DMS53 (cell line): ENCODE measurements around the gene ADAMTS17.

Experiments
- DNase-seq: peaks from one replicate; lab custom pipeline; 2025; lab: John Stamatoyannopoulos, UW

ADAMTS17 gene

GRCh38 chr15:100221471-100222348, 120.1 kb downstream of the ADAMTS17 start:
- no peak for DNase-seq

GRCh38 chr15:100220058-100220768, 121.6 kb downstream of the ADAMTS17 start:
- DNase-seq: no peak

DNA sequence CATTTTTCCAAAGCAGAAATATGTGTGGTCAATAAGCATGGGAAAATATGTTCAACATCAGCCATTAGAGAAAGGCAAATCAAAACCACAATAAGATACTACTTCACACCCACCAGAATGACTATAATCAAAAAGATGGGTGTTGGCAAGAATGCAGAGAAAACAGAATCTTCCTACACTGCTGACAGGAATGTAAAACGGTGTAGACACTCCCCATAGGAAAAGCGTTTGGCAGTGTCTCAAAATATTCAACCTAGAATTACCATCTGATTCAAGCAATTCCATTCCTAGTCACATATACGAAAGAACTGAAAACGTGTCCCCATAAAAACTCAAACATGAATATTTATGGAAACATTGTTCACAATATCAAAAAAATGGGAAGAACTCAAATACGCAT, 123.3 kb downstream of the ADAMTS17 start:
- DNase-seq: no peak

- no peak for DNase-seq
These were observed 125.6 kb downstream of the ADAMTS17 start for GRCh38 chr15:100216182-100216581.

- DNase-seq: no peak
These were observed 126.0 kb downstream of the ADAMTS17 start for GRCh38 chr15:100215843-100216169.

DNA sequence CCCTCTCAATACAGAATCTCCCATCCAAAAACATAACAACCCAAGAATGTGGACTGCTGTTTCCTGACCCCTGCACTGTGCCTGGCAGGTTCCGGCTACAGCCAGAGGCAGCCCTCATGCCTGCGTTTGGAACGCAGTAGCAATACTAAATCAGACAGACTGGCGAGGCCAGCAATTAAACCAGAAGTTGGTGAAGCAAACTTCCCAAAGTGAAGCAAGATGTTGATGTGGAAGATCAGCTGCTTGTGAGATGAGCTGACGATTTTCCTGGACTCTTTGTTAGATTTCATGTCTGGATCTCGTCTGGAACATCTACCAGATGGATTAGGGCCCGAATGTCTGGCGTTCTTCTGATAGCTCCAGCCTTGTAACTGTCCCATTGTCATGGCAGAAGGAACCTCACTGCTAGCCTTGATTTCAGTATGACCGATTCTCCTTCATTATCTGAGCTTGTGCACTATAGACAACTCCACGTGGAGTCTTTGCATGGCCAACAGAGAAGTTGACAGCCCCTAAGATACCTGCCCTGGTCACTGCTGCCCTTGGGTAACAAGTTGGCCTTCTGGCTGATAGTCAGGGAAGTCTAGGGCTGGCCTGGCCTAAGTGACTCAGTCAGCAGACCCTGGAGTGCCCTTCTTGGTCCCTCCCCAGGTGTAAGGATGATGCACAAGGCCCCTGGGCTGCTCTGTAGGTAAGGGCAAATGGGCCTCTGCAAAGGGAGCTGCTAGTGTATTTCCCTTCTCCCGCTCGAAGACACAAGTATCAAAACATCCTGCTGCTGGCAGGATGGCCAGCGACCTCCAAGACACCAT, 126.5 kb downstream of the ADAMTS17 start:
- DNase-seq: no peak

DNA sequence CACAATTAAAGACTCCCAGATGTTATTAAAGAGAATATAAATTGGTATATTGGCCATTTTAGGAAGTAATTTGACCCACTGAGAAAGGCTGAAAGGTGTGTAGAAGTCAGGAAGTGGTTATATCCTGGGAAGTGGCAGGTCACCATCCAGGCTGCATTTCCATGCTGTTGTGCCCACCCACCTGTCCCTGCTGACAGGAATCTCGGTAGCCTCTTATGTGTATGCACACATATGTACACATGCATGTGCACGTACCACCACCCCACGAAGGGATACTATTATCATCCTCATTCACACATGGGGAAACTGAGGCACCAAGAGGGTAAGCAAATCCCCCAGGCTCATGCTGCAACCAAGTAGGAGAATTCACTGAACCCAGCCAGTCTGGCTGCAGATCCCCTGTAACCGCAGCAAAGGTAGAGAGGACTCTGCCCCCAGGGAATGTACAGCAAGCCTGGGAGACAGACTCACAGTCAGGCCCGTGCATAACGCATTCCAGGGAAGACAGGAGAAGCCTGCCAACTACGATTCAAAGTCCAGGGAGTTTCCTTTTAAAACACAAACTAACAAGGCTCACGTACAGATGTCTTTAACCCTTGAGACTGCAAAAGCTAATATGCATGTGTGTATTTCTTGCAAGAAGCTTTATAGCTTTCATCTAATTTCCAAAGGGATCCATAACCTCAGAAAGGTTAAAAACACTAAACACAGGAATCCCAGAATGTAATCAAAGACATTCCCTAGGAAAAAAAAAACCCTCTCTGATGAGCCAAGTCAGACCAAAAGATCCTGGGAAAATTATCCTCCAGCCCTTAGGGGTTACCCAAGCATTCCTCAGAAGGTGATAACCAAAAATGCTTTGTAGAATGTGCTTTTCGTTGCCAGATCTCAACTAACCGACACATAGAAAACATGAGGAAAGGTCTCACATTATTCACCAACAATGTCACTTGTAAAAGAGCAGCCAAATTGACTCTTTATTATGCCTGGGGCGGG, 129.6 kb downstream of the ADAMTS17 start:
- DNase-seq: no peak

GRCh38 chr15:100210338-100210737, 131.4 kb downstream of the ADAMTS17 start:
- DNase-seq: no peak

GRCh38 chr15:100208921-100209603, 132.7 kb downstream of the ADAMTS17 start:
- no peak for DNase-seq

- no peak for DNase-seq
These were observed 134.7 kb downstream of the ADAMTS17 start for GRCh38 chr15:100207053-100207452.

DNA sequence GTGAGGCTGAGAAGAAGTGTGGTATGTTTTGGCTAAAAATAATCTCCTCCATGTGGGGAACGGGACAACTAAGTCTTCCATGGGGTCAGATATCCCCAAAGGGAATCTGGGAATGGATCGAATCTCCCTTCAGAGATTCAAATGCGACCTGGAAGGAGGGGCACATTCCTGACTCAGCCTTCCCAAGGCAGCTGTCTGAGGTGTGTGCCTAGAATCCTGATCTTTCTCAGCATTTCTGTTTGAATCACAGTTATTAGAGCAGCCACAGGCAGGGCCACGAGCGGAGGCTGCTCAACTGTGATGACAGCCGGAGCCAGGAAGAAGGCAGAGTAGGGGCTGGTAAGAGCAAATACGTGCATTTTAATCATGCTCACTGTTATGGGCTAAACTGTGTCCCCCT, 135.1 kb downstream of the ADAMTS17 start:
- no peak for DNase-seq

DNA sequence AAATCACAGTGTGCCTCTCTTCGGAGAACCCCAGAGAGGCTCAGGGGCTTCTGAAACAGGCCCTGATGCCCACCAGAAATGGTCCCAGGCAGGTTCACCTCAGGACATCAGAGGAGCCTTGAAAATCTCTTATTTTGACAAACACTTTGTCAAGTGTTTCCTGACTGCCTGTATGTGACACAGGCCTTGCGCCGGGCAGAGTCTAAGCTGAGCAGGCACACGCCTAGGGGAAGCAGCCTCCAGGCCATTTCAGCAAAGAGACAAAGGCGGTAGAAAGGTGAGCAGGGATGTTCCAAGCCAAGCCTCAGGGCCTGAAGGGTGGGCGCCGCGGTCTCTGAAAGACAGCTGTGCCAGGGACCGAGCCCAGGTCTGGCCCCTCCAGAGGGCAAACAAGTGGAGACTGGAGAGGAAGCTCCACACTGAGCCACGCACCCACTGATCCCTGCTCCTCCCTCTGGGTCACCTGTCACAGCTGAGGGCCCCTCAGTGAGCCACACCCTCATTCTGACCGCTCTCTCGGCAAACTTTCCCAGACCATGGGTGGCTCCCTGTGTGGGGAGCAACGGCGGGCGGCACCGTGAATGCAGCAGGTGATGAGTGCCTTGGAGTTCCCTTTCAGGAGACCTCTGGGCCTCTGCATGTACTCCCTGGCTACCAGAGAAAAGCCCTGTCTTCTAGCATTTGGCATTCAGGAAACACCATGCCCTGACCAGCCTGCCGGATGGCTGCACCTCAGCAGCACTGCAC, 136.1 kb downstream of the ADAMTS17 start:
- DNase-seq: no peak

- DNase-seq: no peak
These were observed 137.0 kb downstream of the ADAMTS17 start for GRCh38 chr15:100204771-100205170.

DNA sequence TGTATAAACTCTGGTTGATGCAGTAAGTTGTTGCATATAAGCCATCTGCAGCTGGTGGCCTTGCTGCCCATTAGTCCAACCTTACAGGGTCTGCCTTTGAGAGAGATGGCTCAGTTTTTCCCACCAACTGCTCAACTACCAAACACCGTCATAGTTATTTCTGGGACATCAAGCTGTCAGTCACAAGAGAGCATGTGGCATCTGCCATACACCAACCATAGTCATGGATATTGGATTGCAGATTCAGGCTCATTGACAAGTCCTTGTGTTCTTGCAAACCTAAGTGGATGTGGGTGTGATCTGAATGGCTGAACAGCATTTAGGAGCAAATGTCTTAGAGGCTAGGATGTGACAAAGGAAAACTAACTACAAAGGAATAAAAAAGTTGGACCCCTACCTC, 137.6 kb downstream of the ADAMTS17 start:
- DNase-seq: no peak

DNA sequence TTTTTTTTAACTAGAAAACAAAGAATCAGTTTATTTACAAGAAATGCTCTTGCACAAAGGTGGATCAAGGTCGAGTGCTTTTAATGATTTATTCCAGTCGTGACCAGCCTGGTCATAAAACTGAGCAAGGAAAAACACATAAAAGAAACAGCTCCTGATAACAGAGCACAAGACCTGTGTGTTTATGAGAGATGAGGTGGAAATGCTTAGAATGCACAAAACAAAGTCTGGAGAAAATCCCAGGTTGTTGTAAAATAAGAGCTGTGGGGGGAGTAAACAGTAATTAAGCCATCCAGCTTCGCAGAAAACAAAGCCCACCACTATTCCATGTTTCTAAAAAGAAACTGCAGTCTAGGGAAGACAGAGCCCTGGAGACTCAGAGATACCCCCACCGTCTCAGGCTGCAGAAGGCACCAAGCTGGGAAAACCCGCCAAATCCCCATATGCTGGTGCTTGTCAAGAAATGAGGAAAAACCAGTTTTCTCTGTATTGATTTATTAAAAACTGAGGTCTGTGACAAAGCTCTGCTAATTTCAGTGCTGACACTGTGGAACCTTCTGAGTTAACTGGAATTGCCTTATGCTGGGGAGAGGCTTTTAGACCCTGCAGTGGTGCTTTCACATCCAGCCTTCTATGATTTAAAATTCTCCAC, 139.3 kb downstream of the ADAMTS17 start:
- DNase-seq: peak; percentile 21

DNA sequence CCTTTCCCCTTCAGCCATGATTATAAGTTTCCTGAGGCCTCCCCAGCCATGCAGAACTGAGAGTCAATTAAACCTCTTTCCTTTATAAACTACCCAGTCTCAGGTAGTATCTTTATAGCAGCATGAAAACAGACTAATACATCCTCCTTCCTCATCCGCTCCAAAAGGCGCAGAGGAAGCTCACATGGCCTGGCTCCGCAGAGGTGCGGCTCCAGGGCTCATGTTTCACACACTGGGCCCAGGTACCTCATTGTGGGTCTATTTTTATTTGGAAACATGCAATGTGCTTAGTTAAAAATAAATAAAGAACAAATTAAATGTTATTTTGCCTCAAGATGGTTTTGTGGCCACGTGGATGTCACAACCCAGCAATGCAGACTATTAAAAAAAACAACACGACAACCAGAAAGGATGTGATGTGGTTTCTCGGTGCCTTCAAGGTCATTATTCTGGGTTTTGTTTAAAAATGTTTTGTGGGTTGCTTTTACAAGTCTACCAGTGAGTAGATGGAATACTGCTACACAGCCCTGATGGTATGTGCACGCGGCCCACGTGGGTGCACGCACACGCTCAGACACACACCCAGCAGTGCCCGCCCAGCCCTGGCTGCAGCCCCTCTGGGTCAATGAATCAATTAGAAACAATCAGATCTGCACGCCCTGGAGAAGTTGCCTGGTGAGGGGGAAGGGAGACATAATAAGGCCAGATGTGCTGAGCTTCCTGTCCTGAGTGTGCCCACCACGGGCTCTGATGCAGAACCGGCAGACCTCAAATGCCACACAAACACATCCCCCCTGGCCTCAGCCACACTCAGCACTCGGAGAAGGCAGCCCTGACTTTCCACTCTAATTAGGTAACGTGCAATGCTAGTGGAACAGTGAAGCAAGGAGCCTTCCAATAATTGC, 140.1 kb downstream of the ADAMTS17 start:
- DNase-seq: no peak

GRCh38 chr15:100200287-100200880, 141.4 kb downstream of the ADAMTS17 start:
- peak; percentile 29 for DNase-seq

GRCh38 chr15:100199711-100200286, 142.0 kb downstream of the ADAMTS17 start:
- no peak for DNase-seq
